GM12892 (cell line): ENCODE measurements around the gene TANGO2.

Experiments used
- POLR2AphosphoS5 ChIP-seq: IDR thresholded peaks from 2 replicates; pipeline ENCODE4 v1.6.1; 2011; ENCODE audit warnings: low read depth, low read length, control low read depth
- TAF1 ChIP-seq: IDR thresholded peaks from 2 replicates; pipeline ENCODE4 v1.6.1; 2011; ENCODE audit warnings: low read depth, mild to moderate bottlenecking, control low read depth, low read length, borderline replicate concordance

DNA sequence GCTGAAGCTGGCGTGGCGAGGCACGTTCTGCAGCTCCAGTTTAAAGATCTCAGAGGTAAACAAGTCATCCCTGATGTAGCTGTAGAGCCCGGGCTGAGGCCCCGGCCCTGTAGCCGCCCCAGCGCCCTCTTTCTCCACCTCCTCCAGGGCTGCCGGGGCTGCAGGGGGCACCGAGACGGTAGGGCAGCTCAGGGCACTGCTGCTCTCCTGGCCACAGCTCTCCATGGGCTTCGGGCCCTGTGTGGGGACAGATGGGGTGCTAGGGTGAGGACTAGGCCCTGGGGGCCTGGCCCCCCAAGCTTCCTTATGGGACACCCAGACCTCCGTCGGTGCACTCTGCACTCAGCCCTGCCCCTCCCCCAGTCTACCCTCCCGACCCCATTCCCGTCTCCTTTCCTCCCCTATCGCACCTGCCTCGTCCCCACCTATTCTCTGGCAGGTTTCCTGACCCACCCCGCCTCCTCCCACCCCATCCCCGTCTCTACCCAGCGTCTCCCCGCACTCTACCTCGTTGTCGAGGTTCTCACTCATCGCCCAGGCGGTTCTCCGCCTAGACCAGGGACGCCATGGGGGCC is 95.6 kb downstream of the TANGO2 start:
- no peak for TF ChIP-seq TAF1
- TF ChIP-seq POLR2AphosphoS5: no peak
